Stimulated activated CD8-positive, alpha-beta memory T cell treated with anti-CD3 and anti-CD28 coated beads, Interleukin-12 subunit alpha, Interleukin-12 subunit beta, amount 100 ng/mL, for 1 hour (primary cell): ENCODE results near the gene ESAM.

ENCODE experiments used
- DNase-seq: peaks from one replicate; pipeline ENCODE4 v3.0.0-alpha.2; 2020; ENCODE audit warnings: low read depth

Gene ESAM

GRCh38 chr11:124762105-124762623 is at the start of gene ESAM:
Gene ESAM (minus strand): TSS chr11:124762290. CDS start chr11:124762154, 136 bp downstream.
- peak; percentile 45 for DNase-seq

- no peak for DNase-seq
Measured at GRCh38 chr11:124811399-124812125, 49.5 kb upstream of the ESAM start.

GRCh38 chr11:124807660-124808270 is 45.7 kb upstream of the ESAM start:
- DNase-seq: no peak

- DNase-seq: no peak
Measured at GRCh38 chr11:124807201-124807600, 45.1 kb upstream of the ESAM start.

- no peak for DNase-seq
Measured at GRCh38 chr11:124804884-124805283, 42.8 kb upstream of the ESAM start.

- no peak for DNase-seq
Measured at GRCh38 chr11:124801636-124802312, 39.7 kb upstream of the ESAM start.

GRCh38 chr11:124801014-124801413 is 38.9 kb upstream of the ESAM start:
- no peak for DNase-seq

GRCh38 chr11:124800226-124800929 is 38.3 kb upstream of the ESAM start, which contains the start of gene MSANTD2:
Gene MSANTD2 (minus strand): TSS chr11:124800406. CDS start chr11:124800380, 26 bp downstream.
- peak; percentile 60 for DNase-seq

- DNase-seq: peak; percentile 4
Measured at GRCh38 chr11:124799348-124800225, 37.5 kb upstream of the ESAM start.

- no peak for DNase-seq
Measured at GRCh38 chr11:124798991-124799347, 36.9 kb upstream of the ESAM start.

GRCh38 chr11:124796312-124796711 is 34.2 kb upstream of the ESAM start:
- no peak for DNase-seq

- no peak for DNase-seq
Measured at GRCh38 chr11:124793466-124794278, 31.6 kb upstream of the ESAM start.

- DNase-seq: no peak
Measured at GRCh38 chr11:124791626-124792341, 29.7 kb upstream of the ESAM start.

GRCh38 chr11:124788521-124788920 is 26.4 kb upstream of the ESAM start:
- DNase-seq: no peak

- DNase-seq: no peak
Measured at GRCh38 chr11:124784051-124784450, 22.0 kb upstream of the ESAM start.

GRCh38 chr11:124783002-124783401 is 20.9 kb upstream of the ESAM start:
- DNase-seq: no peak

GRCh38 chr11:124779568-124779967 is 17.5 kb upstream of the ESAM start:
- DNase-seq: no peak

- DNase-seq: no peak
Measured at GRCh38 chr11:124778281-124778680, 16.2 kb upstream of the ESAM start.

- DNase-seq: no peak
Measured at GRCh38 chr11:124776865-124777645, 15.0 kb upstream of the ESAM start.
